GM10847 (cell line): Measurements from ENCODE around the gene RNF11.

Experiments
- POLR2A ChIP-seq: IDR thresholded peaks from 2 replicates; pipeline ENCODE4 v1.6.1; 2011; ENCODE audit not compliant: insufficient read length; ENCODE audit errors: extremely low read depth

RNF11 gene

DNA sequence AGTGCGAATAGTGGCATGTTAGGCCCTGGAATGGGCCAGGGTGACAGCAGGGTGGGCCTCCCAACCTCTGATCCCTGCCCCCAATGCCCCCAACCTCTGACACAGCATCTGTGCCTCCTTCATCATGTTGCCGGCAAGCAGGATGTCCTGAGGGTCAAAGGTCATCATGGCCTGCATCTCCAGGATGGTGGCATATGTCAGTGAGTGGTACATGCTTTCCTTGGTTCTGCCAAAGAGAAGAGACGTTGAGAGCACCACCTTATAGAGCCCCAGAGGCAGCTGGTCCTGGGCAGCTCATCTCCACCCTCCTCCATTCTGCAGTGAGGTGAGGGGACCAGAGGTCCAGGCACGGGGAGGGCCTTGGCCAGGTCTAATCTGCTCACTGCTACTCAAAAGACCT is 76.6 kb downstream of the RNF11 start:
- TF ChIP-seq POLR2A: no peak

DNA sequence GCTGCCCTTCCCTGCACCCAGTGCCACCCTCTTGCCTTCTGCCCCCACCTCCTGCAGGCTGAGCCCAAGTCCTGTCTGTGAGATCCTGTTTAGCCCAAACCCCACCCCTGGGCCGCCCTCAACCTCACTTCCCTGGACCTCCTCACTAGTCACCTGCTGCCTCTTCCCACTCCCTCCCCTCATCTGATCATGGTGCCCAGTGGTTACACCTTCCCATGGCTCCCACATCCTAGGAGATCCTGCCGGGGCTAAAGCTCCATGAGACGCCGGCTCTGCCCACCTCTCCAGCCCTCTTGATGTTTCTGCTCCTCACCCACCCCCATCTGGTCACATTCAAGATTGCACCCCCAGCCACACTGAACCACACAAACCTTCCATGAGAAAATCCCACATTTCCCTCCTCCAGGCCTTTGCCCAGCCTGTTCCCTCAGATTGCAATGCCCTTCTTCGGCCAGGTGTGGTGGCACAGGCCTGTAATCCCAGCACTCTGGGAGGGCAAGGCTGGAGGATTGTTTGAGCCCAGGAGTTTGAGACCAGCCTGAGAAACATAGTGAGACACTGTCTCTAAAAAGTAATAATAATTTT is 77.3 kb downstream of the RNF11 start:
- no peak for TF ChIP-seq POLR2A

DNA sequence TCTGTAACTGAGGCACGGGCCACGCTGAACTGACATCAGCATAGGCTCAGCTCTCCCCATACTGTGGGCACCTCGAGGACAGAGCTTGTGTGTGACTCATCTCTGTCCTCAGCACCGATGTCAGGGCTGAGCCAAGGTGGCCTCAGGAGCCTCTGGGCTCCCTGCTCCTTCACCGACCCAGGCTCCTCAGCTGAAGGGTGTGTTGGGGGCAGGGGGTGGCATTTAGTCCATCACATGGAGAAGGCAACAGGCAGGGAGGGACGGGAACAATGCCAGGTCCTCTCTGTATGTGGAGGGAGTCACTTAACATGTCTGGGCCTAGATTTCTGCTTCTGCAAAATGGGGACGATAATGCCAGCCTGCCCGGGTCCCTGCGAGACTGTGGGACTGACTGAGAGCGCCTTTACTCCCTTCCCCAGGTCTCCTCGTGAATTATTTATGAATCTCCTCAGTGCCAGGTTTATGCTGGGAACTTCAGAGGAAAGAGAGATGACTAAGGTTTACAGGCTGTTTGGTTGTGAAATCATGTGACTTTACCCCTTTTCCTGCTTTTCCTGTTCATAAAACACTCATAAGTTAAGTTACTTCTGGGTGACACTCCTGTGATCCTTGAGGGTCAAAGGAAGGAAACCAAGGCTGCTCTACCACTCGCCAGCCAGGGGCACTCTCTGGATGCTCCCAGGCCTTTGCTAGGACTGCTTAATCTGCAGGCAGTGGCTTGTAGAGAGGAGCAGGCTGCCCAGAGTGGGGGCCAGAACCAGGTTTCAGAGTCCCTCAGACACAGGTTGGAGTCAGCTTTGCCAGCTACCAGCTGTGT is 78.1 kb downstream of the RNF11 start:
- no peak for TF ChIP-seq POLR2A

DNA sequence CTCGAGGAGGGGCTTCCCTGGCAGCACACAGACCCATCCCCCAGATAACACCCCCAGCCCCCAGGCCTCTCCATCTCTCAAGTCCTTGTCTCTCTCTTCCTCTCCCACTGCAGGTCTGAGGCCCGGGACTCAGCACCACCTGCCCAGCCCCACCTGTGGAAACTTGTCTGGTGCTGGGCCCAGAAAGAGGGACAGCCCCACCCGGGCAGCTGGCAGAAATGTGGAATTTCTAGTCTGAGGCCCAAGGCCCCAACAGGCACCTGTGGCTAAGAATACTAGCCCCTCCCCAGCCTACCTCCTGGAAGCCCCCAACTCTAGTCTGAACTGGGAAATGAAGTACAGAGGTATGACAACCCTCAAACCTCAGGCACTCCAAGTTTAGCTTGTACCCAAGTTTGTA is 78.9 kb downstream of the RNF11 start:
- TF ChIP-seq POLR2A: no peak

DNA sequence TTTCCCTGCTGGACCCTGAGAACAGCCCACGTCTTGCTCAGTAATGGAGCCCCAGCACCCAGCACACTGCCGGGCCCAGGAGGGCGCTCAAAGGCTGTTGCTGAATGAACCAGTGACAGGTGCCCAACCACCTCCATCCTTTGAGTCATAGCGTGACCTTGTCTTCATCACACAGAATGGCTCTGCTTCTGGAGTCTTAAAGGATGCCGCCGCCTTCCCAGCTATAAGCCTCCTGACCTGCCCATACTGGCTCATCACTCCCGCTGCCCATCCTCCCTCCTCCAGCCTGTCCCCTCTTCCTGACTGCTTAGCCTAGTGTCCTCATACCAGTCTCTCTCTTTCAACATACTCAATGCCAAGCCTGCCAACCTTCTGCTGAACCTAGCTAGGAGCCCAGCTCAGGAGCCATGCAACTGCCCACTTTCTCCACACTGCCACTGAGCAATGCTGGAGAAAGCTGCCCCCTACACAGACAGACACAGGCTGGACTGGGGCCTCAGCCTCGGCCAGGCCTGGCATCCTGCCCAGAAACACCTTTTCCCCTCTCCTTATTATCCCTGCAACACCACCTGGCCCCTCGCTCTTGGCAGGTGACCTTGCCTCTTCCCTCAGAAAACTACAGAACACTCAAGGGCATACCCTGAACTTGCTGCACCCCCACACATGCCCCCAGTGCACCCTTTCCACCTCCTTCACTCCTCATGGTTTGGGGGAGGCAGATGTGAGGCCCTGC is 80.2 kb downstream of the RNF11 start:
- TF ChIP-seq POLR2A: no peak

DNA sequence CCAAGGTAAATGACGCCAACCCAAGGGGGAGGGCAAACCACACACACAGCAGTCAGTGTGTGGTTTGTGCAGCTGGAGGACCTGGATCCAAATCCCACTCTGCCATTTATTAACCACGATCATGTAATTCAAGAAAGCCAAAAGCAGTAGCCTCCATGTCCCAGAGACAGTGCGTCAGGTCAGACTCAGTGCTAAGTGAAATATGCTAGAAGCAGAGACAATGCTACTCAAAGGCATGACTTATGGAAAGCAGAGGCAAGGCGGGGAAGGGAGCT is 80.7 kb downstream of the RNF11 start:
- TF ChIP-seq POLR2A: no peak

DNA sequence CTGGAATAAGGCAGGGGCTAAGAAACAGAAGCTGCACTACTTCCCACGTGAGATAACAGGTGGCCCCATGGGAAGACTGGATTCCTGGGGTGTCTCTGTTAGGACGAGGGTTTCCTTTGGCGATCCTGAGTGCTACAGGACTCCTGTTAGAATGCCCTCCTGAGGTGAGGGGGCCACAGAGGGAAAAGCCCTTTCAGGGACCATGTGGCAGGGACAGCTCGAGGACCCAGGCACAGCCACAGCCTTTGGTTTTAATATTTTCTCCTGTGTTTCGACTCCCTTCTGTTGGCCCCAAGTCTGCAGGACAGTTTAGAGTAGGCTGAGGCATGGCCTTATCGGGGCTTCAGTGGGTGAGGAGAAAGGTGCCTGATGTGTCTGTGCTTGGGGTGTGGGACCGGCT is 81.7 kb downstream of the RNF11 start:
- no peak for TF ChIP-seq POLR2A

DNA sequence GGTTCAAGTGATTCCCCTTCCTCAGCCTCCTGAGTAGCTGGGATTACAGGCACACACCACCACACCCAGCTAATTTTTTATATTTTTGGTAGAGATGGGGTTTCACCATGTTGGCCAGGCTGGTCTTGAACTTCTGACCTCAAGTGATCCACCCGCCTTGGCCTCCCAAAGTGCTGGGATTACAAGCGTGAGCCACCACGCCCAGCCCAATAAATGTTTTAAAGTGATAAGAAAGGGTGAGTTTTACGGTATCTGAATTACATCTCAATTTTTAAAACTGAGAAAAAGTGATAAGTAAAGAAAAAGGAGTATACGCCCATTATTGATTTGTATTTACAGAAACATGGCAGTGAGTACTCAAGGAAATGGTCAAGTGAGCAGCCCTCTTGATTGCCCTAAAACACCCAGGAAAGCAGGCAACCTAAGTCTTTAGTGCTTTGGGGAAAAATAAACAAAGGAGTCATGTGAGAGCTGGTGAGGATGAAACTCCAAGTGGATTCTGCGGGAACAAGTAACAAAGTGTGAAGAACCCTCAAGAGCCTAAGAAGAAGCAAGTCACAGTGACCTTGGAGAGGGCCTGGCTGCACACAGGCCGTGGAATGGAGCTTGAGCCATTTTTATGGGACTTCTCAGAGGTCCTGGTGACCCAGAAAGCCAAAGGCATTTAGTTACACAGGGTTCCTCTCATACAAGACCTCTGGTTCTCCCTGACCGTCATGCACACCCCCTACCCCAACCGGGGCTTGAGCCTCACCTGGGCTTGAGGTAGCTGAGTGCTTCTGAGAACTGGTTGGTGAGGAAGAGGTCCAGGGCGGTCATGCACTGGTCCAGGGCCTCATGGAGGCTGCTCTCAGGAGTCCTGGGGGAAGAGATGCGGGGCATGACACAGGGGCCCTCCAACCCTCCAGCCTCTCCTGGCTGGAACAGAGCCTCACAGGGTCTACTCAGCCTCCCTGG is 85.2 kb downstream of the RNF11 start:
- no peak for TF ChIP-seq POLR2A

DNA sequence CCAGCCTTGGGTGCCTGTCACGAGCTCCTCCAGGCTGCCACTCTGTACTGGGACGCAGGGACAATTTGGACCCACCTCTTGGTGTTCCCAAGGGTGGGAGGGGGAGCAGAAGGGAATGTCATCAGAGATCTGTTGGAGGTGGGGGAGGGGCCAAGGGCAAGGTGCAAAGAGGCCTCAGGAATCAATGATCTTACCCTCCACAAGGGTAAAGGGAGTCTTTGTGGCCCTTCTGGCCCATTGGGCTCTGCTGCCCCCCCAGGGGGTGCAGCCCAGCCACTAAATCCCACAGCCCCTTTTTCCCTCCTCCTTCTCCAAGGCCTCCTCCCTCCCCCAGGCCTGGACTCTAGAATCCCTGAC is 85.8 kb downstream of the RNF11 start:
- TF ChIP-seq POLR2A: no peak

DNA sequence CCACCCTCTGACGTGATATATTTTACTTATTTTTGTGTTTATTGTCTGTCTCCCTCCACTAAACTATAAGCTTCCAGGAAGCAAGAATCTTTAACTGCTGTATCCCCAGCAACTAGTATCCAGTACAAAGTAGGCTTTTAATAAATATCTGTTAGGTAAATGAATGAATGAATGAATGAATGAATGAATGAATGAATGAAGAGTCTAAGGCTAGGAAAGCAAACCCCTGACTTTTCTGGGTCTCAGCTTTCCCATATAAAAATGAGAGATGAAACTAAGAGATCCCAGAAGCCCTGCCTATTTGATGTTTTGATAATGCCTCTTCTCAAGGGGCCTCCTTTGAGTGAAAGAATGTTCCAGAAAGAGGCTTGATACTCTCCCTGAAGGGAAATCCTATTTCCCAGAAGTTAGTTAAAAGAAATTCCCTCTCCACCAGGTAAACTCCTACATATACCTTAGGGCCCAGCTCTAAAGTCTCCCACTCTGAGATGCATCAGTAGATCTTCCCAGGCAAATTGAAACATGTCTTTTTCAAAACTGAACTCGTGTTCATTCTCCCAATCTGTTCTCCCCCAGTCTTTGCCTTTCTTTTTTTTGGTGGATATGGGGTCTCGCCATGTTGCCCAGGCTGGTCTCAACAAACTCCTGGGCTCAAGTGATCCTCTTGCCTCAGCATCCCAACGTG is 86.5 kb downstream of the RNF11 start:
- no peak for TF ChIP-seq POLR2A
